H1 (cell line): ENCODE measurements around the gene DICER1. TPM values are rescaled to one million over a fixed set of nuclear protein-coding genes. Genes with fewer than 3 reads are reported as not detected.

Source experiments
- SUZ12 ChIP-seq: fragments of 200-600 bp; sonication (generic); IDR thresholded peaks from 2 replicates; pipeline ENCODE4 v1.6.1; 2012; ENCODE audit warnings: mild to moderate bottlenecking, inconsistent platforms, low read length, moderate library complexity, mixed read lengths
- polyA plus RNA-seq, 7 experiments: library from polyadenylated mRNA; depleted of rRNA in 3 of 7; stranded (reverse) in 5 of 7; unstranded in 2 of 7; fragments of >200 nt in 5 of 7; fragments of 200-250 nt in 2 of 7; gene quantifications; 1 replicate in 5 of 7; 2 replicates in 1 of 7; 4 replicates in 1 of 7; pipeline versions ENCODE4 v1.2.1 to v1.2.3, GENCODE V29; 2011 to 2013; ENCODE audit warnings: missing spikeins in 2 of 7, mixed read lengths in 2 of 7
- total RNA-seq: library from RNA; stranded (reverse); fragmentation: NEBNext Ultra II Directional; extraction: Animal tissue kit (Norgen Biotek cat#: 25700); gene quantifications from 2 replicates; pipeline ENCODE4 v1.2.1, GENCODE V29; 2021

DICER1 gene
- total and polyA plus RNA-seq, 2 of the 8 experiments (the other 6 are each of a cell fraction or from before 2014, with no cell fraction given), result 11.9 to 61.8 TPM

DNA sequence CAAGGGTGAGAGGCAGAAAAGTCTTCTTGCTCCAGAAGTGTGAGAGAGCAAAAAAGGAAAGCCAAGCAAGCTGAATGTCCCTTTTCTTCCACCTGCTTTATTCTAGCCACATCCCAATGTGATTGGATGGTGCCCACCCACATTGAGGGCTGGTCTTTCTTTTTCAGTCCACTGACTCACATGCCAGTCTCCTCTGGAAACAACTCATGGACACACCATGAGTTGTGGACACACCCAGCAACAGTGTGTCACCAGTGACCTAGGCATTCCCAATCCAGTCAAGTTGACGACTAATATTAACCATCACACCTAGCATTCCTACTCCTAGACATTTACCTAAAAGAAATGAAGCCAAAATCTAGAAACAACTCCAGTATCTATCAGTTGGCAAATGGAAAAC lies 7.2 kb upstream of the DICER1 start (continued):
- TF ChIP-seq SUZ12, result no peak
